ENCODE results near the gene FAT1.
"Not testable (repeated sequence)": the region's sequence is repeated elsewhere in the genome, so short reads cannot be mapped to it uniquely, and the experiment has no call there.

FAT1 gene

DNA sequence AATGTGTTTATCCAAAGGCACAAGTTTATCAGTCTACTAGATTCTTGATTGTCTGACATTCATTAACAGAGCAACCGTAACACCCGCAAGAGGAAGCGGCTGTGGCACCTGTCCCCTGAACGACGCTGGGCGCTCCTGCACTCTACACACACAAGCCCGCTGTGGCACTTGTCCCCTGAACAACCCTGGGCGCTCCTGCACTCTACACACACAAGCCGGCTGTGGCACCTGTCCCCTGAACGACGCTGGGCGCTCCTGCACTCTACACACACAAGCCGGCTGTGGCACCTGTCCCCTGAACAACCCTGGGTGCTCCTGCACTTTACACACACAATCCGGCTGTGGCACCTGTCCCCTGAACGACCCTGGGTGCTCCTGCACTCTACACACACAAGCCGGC is 64.2 kb downstream of the FAT1 start:
- H3K4me1 ChIP-seq (ENCODE audit: control insufficient read depth, low read length); H3K79me2 ChIP-seq (ENCODE audit: control insufficient read depth, low read length); H3K27me3 ChIP-seq (ENCODE audit: control insufficient read depth, low read length); H3K27ac ChIP-seq (ENCODE audit: low read depth, low read length); H3K9me2 ChIP-seq (replicated peaks; ENCODE audit: control insufficient read depth, low read length); H4K20me1 ChIP-seq (ENCODE audit: control insufficient read depth, insufficient read depth, low read depth, low read length); H3K9me3 ChIP-seq (ENCODE audit: control insufficient read depth, insufficient read depth, low read length); H3K4me2 ChIP-seq (ENCODE audit: low read length); H3F3A ChIP-seq (ENCODE audit: control insufficient read depth, insufficient read depth); H3K4me3 ChIP-seq (ENCODE audit: low read length); H3K36me3 ChIP-seq (ENCODE audit: control insufficient read depth, low read length): not testable (repeated sequence)

DNA sequence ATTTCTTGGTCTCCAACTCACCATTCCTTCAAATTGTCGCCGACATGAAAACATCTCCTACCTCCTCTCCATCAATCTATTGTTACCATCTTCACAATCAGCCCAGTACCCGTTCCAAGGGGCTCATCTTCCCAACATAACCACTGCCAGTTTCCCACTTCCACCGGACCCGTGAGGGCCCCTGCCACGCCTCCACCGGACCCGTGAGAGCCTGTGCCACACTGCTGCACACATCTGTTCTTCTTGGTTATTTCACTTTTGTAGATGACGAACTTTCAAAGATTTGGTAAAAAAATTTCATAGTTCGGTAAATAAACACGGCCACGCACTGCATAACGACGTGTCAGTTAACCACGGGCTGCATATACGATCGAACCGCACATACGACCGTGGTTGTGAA is 65.0 kb downstream of the FAT1 start:
- H3K9me3 ChIP-seq (ENCODE audit: control insufficient read depth, insufficient read depth, low read length), result no peaks in the 10 kb centered on the region
- H3K4me2 ChIP-seq (ENCODE audit: low read length), result no peak overlapping the region
- no peaks in the 10 kb centered on the region for H3K9me2 ChIP-seq (replicated peaks; ENCODE audit: control insufficient read depth, low read length)
- H3K27me3 ChIP-seq (ENCODE audit: control insufficient read depth, low read length), result no peaks in the 10 kb centered on the region
- H3K79me2 ChIP-seq (ENCODE audit: control insufficient read depth, low read length), result no peaks in the 10 kb centered on the region
- no peak for TF ChIP-seq EZH2phosphoT487 (IDR thresholded peaks at IDR 0.05; ENCODE audit: borderline replicate concordance, low read length)
- TF ChIP-seq, protein P1, sequence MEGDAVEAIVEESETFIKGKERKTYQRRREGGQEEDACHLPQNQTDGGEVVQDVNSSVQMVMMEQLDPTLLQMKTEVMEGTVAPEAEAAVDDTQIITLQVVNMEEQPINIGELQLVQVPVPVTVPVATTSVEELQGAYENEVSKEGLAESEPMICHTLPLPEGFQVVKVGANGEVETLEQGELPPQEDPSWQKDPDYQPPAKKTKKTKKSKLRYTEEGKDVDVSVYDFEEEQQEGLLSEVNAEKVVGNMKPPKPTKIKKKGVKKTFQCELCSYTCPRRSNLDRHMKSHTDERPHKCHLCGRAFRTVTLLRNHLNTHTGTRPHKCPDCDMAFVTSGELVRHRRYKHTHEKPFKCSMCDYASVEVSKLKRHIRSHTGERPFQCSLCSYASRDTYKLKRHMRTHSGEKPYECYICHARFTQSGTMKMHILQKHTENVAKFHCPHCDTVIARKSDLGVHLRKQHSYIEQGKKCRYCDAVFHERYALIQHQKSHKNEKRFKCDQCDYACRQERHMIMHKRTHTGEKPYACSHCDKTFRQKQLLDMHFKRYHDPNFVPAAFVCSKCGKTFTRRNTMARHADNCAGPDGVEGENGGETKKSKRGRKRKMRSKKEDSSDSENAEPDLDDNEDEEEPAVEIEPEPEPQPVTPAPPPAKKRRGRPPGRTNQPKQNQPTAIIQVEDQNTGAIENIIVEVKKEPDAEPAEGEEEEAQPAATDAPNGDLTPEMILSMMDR (IDR thresholded peaks at IDR 0.05; ENCODE audit: low read depth, low read length, poor library complexity, severe bottlenecking), result no peak
- H3K27ac ChIP-seq (ENCODE audit: low read depth, low read length), result no peak overlapping the region
- H3K36me3 ChIP-seq (ENCODE audit: control insufficient read depth, low read length), result no peaks in the 10 kb centered on the region
- H3F3A ChIP-seq (ENCODE audit: control insufficient read depth, insufficient read depth), result no peaks in the 10 kb centered on the region
- no peaks in the 10 kb centered on the region for H3K4me1 ChIP-seq (ENCODE audit: control insufficient read depth, low read length)
- no peak overlapping the region for H3K4me3 ChIP-seq (ENCODE audit: low read length)
- H4K20me1 ChIP-seq (ENCODE audit: control insufficient read depth, insufficient read depth, low read depth, low read length), result no peaks in the 10 kb centered on the region

DNA sequence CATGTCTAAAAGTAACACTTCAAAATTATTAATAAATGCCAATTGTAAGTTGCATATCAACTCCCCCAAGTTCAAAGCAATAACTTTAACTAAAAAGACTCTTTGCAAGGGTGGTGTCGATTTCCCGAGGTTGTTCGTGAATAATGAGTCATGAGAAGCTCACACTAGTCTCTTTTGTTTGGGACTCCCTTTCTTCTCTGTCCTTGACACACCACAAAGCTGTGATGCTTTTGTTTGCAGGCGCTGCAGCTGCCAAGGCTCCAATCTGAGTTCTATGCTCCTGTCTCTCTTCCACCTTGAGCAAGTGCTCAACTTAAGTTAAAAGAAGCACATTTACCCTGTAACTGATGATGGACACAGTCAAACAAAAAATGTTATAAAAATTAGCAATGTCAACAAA is 65.9 kb downstream of the FAT1 start:
- Histone ChIP-seq H3K4me3 (ENCODE audit: low read length) (no peak overlapping the region), H3K27me3 (ENCODE audit: control insufficient read depth, low read length) (no peaks in the 10 kb centered on the region), H3K9me2 (replicated peaks; ENCODE audit: control insufficient read depth, low read length) (no peaks in the 10 kb centered on the region), H3K9me3 (ENCODE audit: control insufficient read depth, insufficient read depth, low read length) (no peaks in the 10 kb centered on the region), H3K79me2 (ENCODE audit: control insufficient read depth, low read length) (no peaks in the 10 kb centered on the region), H3K27ac (ENCODE audit: low read depth, low read length) (no peak overlapping the region), H4K20me1 (ENCODE audit: control insufficient read depth, insufficient read depth, low read depth, low read length) (no peaks in the 10 kb centered on the region), H3K4me1 (ENCODE audit: control insufficient read depth, low read length) (no peaks in the 10 kb centered on the region), H3K36me3 (ENCODE audit: control insufficient read depth, low read length) (no peaks in the 10 kb centered on the region), H3F3A (ENCODE audit: control insufficient read depth, insufficient read depth) (no peaks in the 10 kb centered on the region), H3K4me2 (ENCODE audit: low read length) (no peak overlapping the region)
- no peak for TF ChIP-seq EZH2phosphoT487 (IDR thresholded peaks at IDR 0.05; ENCODE audit: borderline replicate concordance, low read length)
- TF ChIP-seq, protein P1 (IDR thresholded peaks at IDR 0.05; ENCODE audit: low read depth, low read length, poor library complexity, severe bottlenecking), result no peak

DNA sequence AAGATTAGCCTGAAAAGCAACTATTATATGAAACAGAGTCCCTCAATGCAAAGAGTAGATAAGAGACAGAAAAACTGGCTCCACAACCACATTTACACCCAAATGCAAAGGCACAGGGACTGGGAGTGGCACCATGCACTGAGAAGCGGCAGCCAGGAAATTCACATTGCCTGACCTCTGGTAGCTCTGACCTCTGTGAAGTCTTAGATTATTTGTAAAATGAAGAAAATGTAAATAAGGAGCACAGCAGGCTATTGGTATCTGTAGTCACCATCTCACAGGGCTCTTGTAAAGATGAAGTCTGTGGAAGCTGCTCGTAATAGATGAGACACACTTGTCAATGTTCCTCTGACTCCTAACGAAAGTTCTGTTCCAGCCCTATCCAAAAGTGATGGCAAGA is 69.7 kb downstream of the FAT1 start:
- TF ChIP-seq, protein P1 (IDR thresholded peaks at IDR 0.05; ENCODE audit: low read depth, low read length, poor library complexity, severe bottlenecking), result no peak
- TF ChIP-seq EZH2phosphoT487 (IDR thresholded peaks at IDR 0.05; ENCODE audit: borderline replicate concordance, low read length), result no peak
- Histone ChIP-seq H3K4me3 (ENCODE audit: low read length) (no peak overlapping the region), H3K27ac (ENCODE audit: low read depth, low read length) (no peak overlapping the region), H3K4me2 (ENCODE audit: low read length) (no peak overlapping the region), H3F3A (ENCODE audit: control insufficient read depth, insufficient read depth) (no peaks in the 10 kb centered on the region), H3K9me2 (replicated peaks; ENCODE audit: control insufficient read depth, low read length) (no peaks in the 10 kb centered on the region), H3K79me2 (ENCODE audit: control insufficient read depth, low read length) (no peaks in the 10 kb centered on the region), H3K9me3 (ENCODE audit: control insufficient read depth, insufficient read depth, low read length) (no peaks in the 10 kb centered on the region), H3K27me3 (ENCODE audit: control insufficient read depth, low read length) (no peaks in the 10 kb centered on the region), H3K36me3 (ENCODE audit: control insufficient read depth, low read length) (no peaks in the 10 kb centered on the region), H3K4me1 (ENCODE audit: control insufficient read depth, low read length) (no peaks in the 10 kb centered on the region), H4K20me1 (ENCODE audit: control insufficient read depth, insufficient read depth, low read depth, low read length) (no peaks in the 10 kb centered on the region)

Data from DOHH2 (cell line).